GM12878 (cell line): Measurements from ENCODE around the gene ECT2. TPM values are rescaled to one million over a fixed set of nuclear protein-coding genes. Genes with fewer than 3 reads are reported as not detected.

Experiments used
- ATAC-seq: fragments of 200-7000 bp; cut with Tn5 transposase; 3 replicates; pipeline ENCODE4 v1.9.1; 2020; ENCODE audit warnings: mild to moderate bottlenecking, moderate library complexity
- BruUV-seq: library from RNA; stranded (reverse); fragments of 400-500 nt; replicated peaks from 2 replicates; lab custom pipeline; 2021; lab: Mats Ljungman, UMichigan
- CTCF ChIA-PET: fragments of 300-600 bp; sonication (Branson Sonifier 250); formaldehyde crosslinking; extraction: SDS; loops from one replicate; lab custom pipeline; 2021; ENCODE audit warnings: inconsistent platforms; lab: Yijun Ruan, JAX
- POLR2A ChIA-PET: fragments of 350-600 bp; formaldehyde crosslinking; extraction: SDS; loops from one replicate; lab custom pipeline; 2021; ENCODE audit warnings: inconsistent platforms; lab: Charles Lee
- RAD21 ChIA-PET: fragments of 300-600 bp; sonication (Branson Sonifier 250); formaldehyde crosslinking; loops from one replicate; lab custom pipeline; 2023; ENCODE audit warnings: antibody characterized with exemption; ENCODE audit not compliant: unreplicated experiment; lab: Charles Lee
- SMC1A ChIA-PET: fragments of 300-600 bp; sonication (Branson Sonifier 250); formaldehyde crosslinking; loops from one replicate; lab custom pipeline; 2023; ENCODE audit not compliant: unreplicated experiment, uncharacterized antibody; lab: Charles Lee
- DNase-seq: peaks from one replicate; pipeline ENCODE4 v3.0.0-alpha.2; 2011; ENCODE audit warnings: low read depth, low spot score
- FAIRE-seq: peaks from 3 replicates; lab custom pipeline; 2011; peaks lifted over from hg19 to GRCh38; lab: Jason Lieb, UNC
- H2AFZ ChIP-seq: 2 replicates; pipeline ENCODE4 v1.6.0; 2011; ENCODE audit warnings: low read depth, low read length, control low read depth; ENCODE audit not compliant: control insufficient read depth
- H3K27ac ChIP-seq: 2 replicates; pipeline ENCODE4 v1.5.1; 2011; ENCODE audit warnings: control low read depth; ENCODE audit not compliant: control insufficient read depth, insufficient read depth
- H3K27me3 ChIP-seq, 2 experiments: replicated peaks in 1 of 2; 2 replicates each; pipeline versions ENCODE4 v1.6.0 to v1.6.1; 2011; ENCODE audit warnings: low read length in 1 of 2; ENCODE audit not compliant: control insufficient read depth in 2 of 2, insufficient read depth in 2 of 2
- H3K36me3 ChIP-seq, 2 experiments: 2 replicates each; pipeline ENCODE4 v1.5.1; 2011; ENCODE audit warnings: low read length in 1 of 2; ENCODE audit not compliant: control insufficient read depth in 2 of 2, insufficient read depth in 2 of 2
- H3K4me1 ChIP-seq: 2 replicates; pipeline ENCODE4 v1.6.1; 2011; ENCODE audit warnings: mild to moderate bottlenecking, low read length, moderate library complexity, mixed read lengths; ENCODE audit not compliant: control insufficient read depth, insufficient read depth
- H3K4me2 ChIP-seq: 2 replicates; pipeline ENCODE4 v1.6.0; 2011; ENCODE audit warnings: control low read depth; ENCODE audit not compliant: control insufficient read depth, insufficient read depth
- H3K4me3 ChIP-seq: fragments of 200-600 bp; sonication (generic); 2 replicates; pipeline ENCODE4 v1.5.1; 2016
- H3K79me2 ChIP-seq: 2 replicates; pipeline ENCODE4 v1.6.0; 2011; ENCODE audit warnings: low read length; ENCODE audit not compliant: control insufficient read depth, insufficient read depth
- H3K9ac ChIP-seq: 2 replicates; pipeline ENCODE4 v1.8.0; 2011; ENCODE audit warnings: low read length, control low read depth, mixed read lengths; ENCODE audit not compliant: control insufficient read depth, insufficient read depth
- H3K9me3 ChIP-seq: replicated peaks from 3 replicates; pipeline ENCODE4 v1.5.1; 2011; ENCODE audit warnings: mild to moderate bottlenecking, low read length; ENCODE audit not compliant: control insufficient read depth, insufficient read depth
- H4K20me1 ChIP-seq: 2 replicates; pipeline ENCODE4 v1.6.0; 2011; ENCODE audit not compliant: control insufficient read depth, insufficient read depth
- BCLAF1 ChIP-seq: fragments of 450-650 bp; IDR thresholded peaks from 2 replicates; pipeline ENCODE4 v1.6.1; 2017; ENCODE audit warnings: antibody characterized with exemption, mild to moderate bottlenecking, moderate library complexity
- CHD2 ChIP-seq: IDR thresholded peaks from 2 replicates; pipeline ENCODE4 v1.6.1; 2011; ENCODE audit warnings: low read depth, low read length, improper control_type of control experiment, borderline replicate concordance
- CREB1 ChIP-seq: IDR thresholded peaks from 2 replicates; pipeline ENCODE4 v1.6.1; 2012; ENCODE audit warnings: low read depth, mild to moderate bottlenecking, inconsistent platforms
- DPF2 ChIP-seq: fragments of 450-650 bp; IDR thresholded peaks from 2 replicates; pipeline ENCODE4 v1.6.1; 2017; ENCODE audit warnings: mild to moderate bottlenecking
- E2F4 ChIP-seq: IDR thresholded peaks from 2 replicates; pipeline ENCODE4 v1.6.1; 2012; ENCODE audit warnings: low read depth, low read length, improper control_type of control experiment
- EZH2 ChIP-seq: IDR thresholded peaks from 2 replicates; pipeline ENCODE4 v1.6.1; 2012; ENCODE audit warnings: low read depth, mild to moderate bottlenecking, control low read depth, inconsistent platforms, low read length, borderline replicate concordance; ENCODE audit not compliant: control insufficient read depth
- FOS ChIP-seq: IDR thresholded peaks from 3 replicates; pipeline ENCODE4 v1.6.1; 2011; ENCODE audit warnings: borderline replicate concordance; ENCODE audit not compliant: insufficient read length; ENCODE audit errors: extremely low read depth
- GATAD2B ChIP-seq: fragments of 450-650 bp; conservative IDR thresholded peaks from 2 replicates; pipeline ENCODE4 v1.6.1; 2017; ENCODE audit warnings: low read depth, mild to moderate bottlenecking, moderate library complexity
- POU2F2 ChIP-seq: IDR thresholded peaks from 3 replicates; pipeline ENCODE4 v1.6.1; 2011; ENCODE audit warnings: low read depth, mild to moderate bottlenecking, low read length, borderline replicate concordance
- RUNX3 ChIP-seq: IDR thresholded peaks from 2 replicates; pipeline ENCODE4 v1.6.1; 2012; ENCODE audit warnings: low read length, inconsistent platforms
- SIN3A ChIP-seq: IDR thresholded peaks from 2 replicates; pipeline ENCODE4 v1.6.1; 2012; ENCODE audit warnings: low read depth, low read length, improper control_type of control experiment
- TARDBP ChIP-seq: IDR thresholded peaks from 2 replicates; pipeline ENCODE4 v1.6.1; 2016; ENCODE audit warnings: borderline replicate concordance
- ZBED1 ChIP-seq: IDR thresholded peaks from 2 replicates; pipeline ENCODE4 v1.6.1; 2016; ENCODE audit warnings: borderline replicate concordance
- ZNF592 ChIP-seq: fragments of 450-650 bp; IDR thresholded peaks from 2 replicates; pipeline ENCODE4 v1.6.1; 2017; ENCODE audit warnings: mild to moderate bottlenecking, moderate library complexity
- in situ Hi-C: fragments of 300-500 bp; cut with MboI; formaldehyde crosslinking; loops from 9 replicates; pipeline ENCODE4 v1.14.3; 2018; ENCODE audit warnings: mixed read lengths
- intact Hi-C: fragments of 100-400 bp; cut with micrococcal nuclease; formaldehyde crosslinking; loops from one replicate; pipeline ENCODE4 v1.14.2; 2022; ENCODE audit not compliant: unreplicated experiment
- polyA plus RNA-seq, 11 experiments: library from polyadenylated mRNA; depleted of rRNA in 4 of 11; unstranded in 6 of 11; stranded (reverse) in 5 of 11; fragments of >200 nt; fragmentation: Nextera tagmentation in 4 of 11; fragmentation: Illumina TruSeq in 1 of 11; extraction: Ambion mirVana in 4 of 11; extraction: Trizol in 1 of 11; gene quantifications; 1 replicate in 1 of 11; 2 replicates in 10 of 11; pipeline versions ENCODE4 v1.2.1 to v1.2.3, GENCODE V29; 2011 to 2016; ENCODE audit warnings: inconsistent platforms in 2 of 11, missing spikeins in 2 of 11, low read depth in 1 of 11
- total RNA-seq, 4 experiments: library from RNA; depleted of rRNA in 3 of 4; stranded (reverse); fragments of >200 nt in 3 of 4; fragmentation: Illumina TruSeq in 1 of 4; extraction: Trizol in 1 of 4; gene quantifications; 2 replicates each; pipeline versions ENCODE4 v1.2.1 to v1.2.3, GENCODE V29; 2013 to 2021

Gene ECT2
- total and polyA plus RNA-seq, 10 of the 15 experiments (the other 5 are each of a cell fraction or from before 2014, with no cell fraction given) = 21.5 to 47.8 (median 38.2) TPM

GRCh38 chr3:172846706-172847105, 96.2 kb downstream of the ECT2 start (continued):
- TF ChIP-seq ZNF592 = no peak
- TF ChIP-seq RUNX3 = no peak
- TF ChIP-seq GATAD2B = no peak
- TF ChIP-seq, all 136 proteins: peak for 0

GRCh38 chr3:172847292-172847691, 96.8 kb downstream of the ECT2 start:
- Histone ChIP-seq H3K79me2 (no peaks in the 10 kb centered on the region), H3K27me3 (no peaks in the 10 kb centered on the region), H3K9ac (no peak overlapping the region), H2AFZ (no peak overlapping the region), H3K27ac (no peak overlapping the region), H4K20me1 (no peaks in the 10 kb centered on the region), H3K4me2 (no peak overlapping the region), H3K4me3 (no peak overlapping the region), H3K4me1 (no peaks in the 10 kb centered on the region), H3K9me3 (no peaks in the 10 kb centered on the region), H3K36me3 (no peaks in the 10 kb centered on the region)
- ChIA-PET POLR2A (no interaction called here), SMC1A (interaction anchor here (1.1 to 1.2 kb wide), 2 partner anchors 11 to 15 kb away, joined by 3 read pairs; no protein-coding TSS in a partner anchor), CTCF (interaction anchor here (1.1 kb wide), 1 partner anchor 11 kb away, joined by 5 read pairs; no protein-coding TSS in a partner anchor), RAD21 (no interaction called here)
- no peak for FAIRE-seq
- DNase-seq = no peak
- in situ Hi-C loops = no loop called here
- no TSS peak for BruUV-seq
- intact Hi-C loops = no loop called here
- no peak for ATAC-seq
- TF ChIP-seq GATAD2B (no peak), ZBED1 (no peak), FOS (no peak), BCLAF1 (no peak), POU2F2 (no peak), EZH2 (no peak), DPF2 (no peak), CREB1 (no peak), SIN3A (no peak), TARDBP (no peak), CHD2 (no peak), E2F4 (no peak)
